Loucy (cell line): ENCODE results near the gene GPR52.

Experiments used
- H2AFZ ChIP-seq: fragments of 200-600 bp; sonication (generic); 2 replicates; pipeline ENCODE4 v1.6.0; 2016; ENCODE audit warnings: antibody characterized with exemption, mild to moderate bottlenecking, low read length, moderate library complexity
- H3F3A ChIP-seq: fragments of 200-600 bp; 2 replicates; pipeline ENCODE4 v1.6.0; 2016; ENCODE audit warnings: antibody characterized with exemption, low read depth, mild to moderate bottlenecking
- H3K27me3 ChIP-seq: fragments of 200-600 bp; sonication (generic); 2 replicates; pipeline ENCODE4 v1.6.1; 2014; ENCODE audit warnings: low read length, mild to moderate bottlenecking; ENCODE audit not compliant: insufficient read depth, poor library complexity, severe bottlenecking
- H3K36me3 ChIP-seq: fragments of 200-600 bp; sonication (generic); 2 replicates; pipeline ENCODE4 v1.6.1; 2016; ENCODE audit warnings: low read length; ENCODE audit not compliant: insufficient read depth
- H3K4me1 ChIP-seq: fragments of 200-600 bp; sonication (generic); 2 replicates; pipeline ENCODE4 v1.5.1; 2014; ENCODE audit warnings: low read length, mild to moderate bottlenecking; ENCODE audit not compliant: insufficient read depth, poor library complexity, severe bottlenecking
- H3K4me2 ChIP-seq: fragments of 200-600 bp; sonication (generic); 2 replicates; pipeline ENCODE4 v1.6.0; 2014; ENCODE audit warnings: antibody characterized with exemption, low read length, low read depth, mild to moderate bottlenecking; ENCODE audit not compliant: poor library complexity, severe bottlenecking
- H3K4me3 ChIP-seq: fragments of 200-600 bp; sonication (generic); 2 replicates; pipeline ENCODE4 v1.5.1; 2014; ENCODE audit warnings: low read length, mild to moderate bottlenecking, mixed read lengths; ENCODE audit not compliant: poor library complexity, severe bottlenecking
- H3K79me2 ChIP-seq: fragments of 200-600 bp; sonication (generic); 2 replicates; pipeline ENCODE4 v1.6.1; 2014; ENCODE audit warnings: low read length; ENCODE audit not compliant: insufficient read depth
- H3K9ac ChIP-seq: fragments of 200-600 bp; sonication (generic); 2 replicates; pipeline ENCODE4 v1.6.0; 2014; ENCODE audit warnings: mild to moderate bottlenecking, low read depth, low read length, moderate library complexity; ENCODE audit not compliant: poor library complexity, severe bottlenecking
- H3K9me2 ChIP-seq: fragments of 200-600 bp; sonication (generic); replicated peaks from 2 replicates; pipeline ENCODE4 v1.6.1; 2016; ENCODE audit warnings: low read depth, low read length, mixed read lengths
- H3K9me3 ChIP-seq: fragments of 200-600 bp; sonication (generic); 2 replicates; pipeline ENCODE4 v1.6.1; 2014; ENCODE audit warnings: mild to moderate bottlenecking, antibody characterized with exemption, low read length, low read depth; ENCODE audit not compliant: insufficient read depth
- H4K20me1 ChIP-seq: fragments of 200-600 bp; sonication (generic); 2 replicates; pipeline ENCODE4 v1.6.0; 2014; ENCODE audit warnings: antibody characterized with exemption, low read length, mild to moderate bottlenecking; ENCODE audit not compliant: insufficient read depth, poor library complexity, severe bottlenecking
- CTCF ChIP-seq: fragments of 200-600 bp; sonication (generic); conservative IDR thresholded peaks from 2 replicates; pipeline ENCODE4 v1.5.1; 2014; ENCODE audit warnings: mild to moderate bottlenecking, antibody characterized with exemption, low read length
- EZH2phosphoT487 ChIP-seq: fragments of 200-600 bp; IDR thresholded peaks from 2 replicates; pipeline ENCODE4 v1.6.1; 2018; ENCODE audit warnings: antibody characterized with exemption, mild to moderate bottlenecking, moderate library complexity, borderline replicate concordance

Gene GPR52

GRCh38 chr1:174414203-174414602 is 33.6 kb upstream of the GPR52 start:
- no peak overlapping the region for H3K9ac ChIP-seq
- TF ChIP-seq EZH2phosphoT487 = no peak

GRCh38 chr1:174415506-174415905 is 32.3 kb upstream of the GPR52 start:
- Histone ChIP-seq H3K36me3 (no peaks in the 10 kb centered on the region), H3F3A (no peaks in the 10 kb centered on the region), H3K9ac (no peak overlapping the region), H3K27me3 (no peaks in the 10 kb centered on the region), H2AFZ (no peak overlapping the region), H3K9me2 (no peaks in the 10 kb centered on the region), H3K9me3 (no peaks in the 10 kb centered on the region), H3K4me2 (no peak overlapping the region), H4K20me1 (no peaks in the 10 kb centered on the region), H3K4me1 (no peaks in the 10 kb centered on the region), H3K4me3 (no peak overlapping the region), H3K79me2 (no peaks in the 10 kb centered on the region)
- TF ChIP-seq CTCF (no peak), EZH2phosphoT487 (no peak)

More at GRCh38 chr1:174414203-174414602, 33.6 kb upstream of the GPR52 start:
- Histone ChIP-seq H3K27me3 (no peaks in the 10 kb centered on the region), H3K4me3 (peak overlapping the region; percentile 30), H3K4me1 (no peaks in the 10 kb centered on the region), H4K20me1 (no peaks in the 10 kb centered on the region), H3K4me2 (peak overlapping the region; percentile 44), H3K79me2 (no peaks in the 10 kb centered on the region), H2AFZ (no peak overlapping the region), H3K9me2 (no peaks in the 10 kb centered on the region), H3K9me3 (no peaks in the 10 kb centered on the region), H3K36me3 (no peaks in the 10 kb centered on the region), H3F3A (no peaks in the 10 kb centered on the region)

- H4K20me1 ChIP-seq = no peaks in the 10 kb centered on the region
- no peaks in the 10 kb centered on the region for H3K4me1 ChIP-seq
- H3K27me3 ChIP-seq = no peaks in the 10 kb centered on the region
- no peaks in the 10 kb centered on the region for H3K9me2 ChIP-seq
- no peak overlapping the region for H3K4me2 ChIP-seq
- H3K4me3 ChIP-seq = no peak overlapping the region
- no peaks in the 10 kb centered on the region for H3F3A ChIP-seq
- H3K9ac ChIP-seq = no peak overlapping the region
- H2AFZ ChIP-seq = no peak overlapping the region
- no peaks in the 10 kb centered on the region for H3K9me3 ChIP-seq
- H3K79me2 ChIP-seq = no peaks in the 10 kb centered on the region
- no peaks in the 10 kb centered on the region for H3K36me3 ChIP-seq
- TF ChIP-seq CTCF (no peak), EZH2phosphoT487 (no peak)
These were observed 29.8 kb upstream of the GPR52 start for GRCh38 chr1:174417921-174418320.

GRCh38 chr1:174425121-174425520 is 22.6 kb upstream of the GPR52 start:
- no peaks in the 10 kb centered on the region for H3K4me1 ChIP-seq
- no peak overlapping the region for H2AFZ ChIP-seq
- no peak overlapping the region for H3K9ac ChIP-seq
- no peak overlapping the region for H3K4me3 ChIP-seq
- H3K9me3 ChIP-seq = no peaks in the 10 kb centered on the region
- H3K79me2 ChIP-seq = no peaks in the 10 kb centered on the region
- H3K9me2 ChIP-seq = no peaks in the 10 kb centered on the region
- peaks cover 3% of the 10 kb centered on the region for H4K20me1 ChIP-seq
- no peak overlapping the region for H3K4me2 ChIP-seq
- no peaks in the 10 kb centered on the region for H3K27me3 ChIP-seq
- TF ChIP-seq CTCF = no peak
- TF ChIP-seq EZH2phosphoT487 = no peak
- no peaks in the 10 kb centered on the region for H3K36me3 ChIP-seq
- H3F3A ChIP-seq = no peaks in the 10 kb centered on the region
